Renal cortex interstitium (tissue), 11 donors: ENCODE measurements around the gene BDKRB1. TPM values are rescaled to one million over a fixed set of nuclear protein-coding genes. Genes with fewer than 3 reads are reported as not detected.

Experiments used
- DNase-seq, 11 donors: peaks; one replicate each; pipeline ENCODE4 v3.0.0-alpha.2; 2013; ENCODE audit warnings: low read depth in 9 of 11, low spot score in 4 of 11; ENCODE audit errors: extremely low read depth in 1 of 11
- polyA plus RNA-seq, 3 donors: library from polyadenylated mRNA; unstranded; fragments of 120-200 nt; gene quantifications; one replicate each; pipeline ENCODE4 v1.2.1, GENCODE V29; 2013; ENCODE audit not compliant: insufficient read length in 3 of 3

Gene BDKRB1
- polyA plus RNA-seq, 3 donors = 0.23 to 1.0 (median 0.52) TPM

DNA sequence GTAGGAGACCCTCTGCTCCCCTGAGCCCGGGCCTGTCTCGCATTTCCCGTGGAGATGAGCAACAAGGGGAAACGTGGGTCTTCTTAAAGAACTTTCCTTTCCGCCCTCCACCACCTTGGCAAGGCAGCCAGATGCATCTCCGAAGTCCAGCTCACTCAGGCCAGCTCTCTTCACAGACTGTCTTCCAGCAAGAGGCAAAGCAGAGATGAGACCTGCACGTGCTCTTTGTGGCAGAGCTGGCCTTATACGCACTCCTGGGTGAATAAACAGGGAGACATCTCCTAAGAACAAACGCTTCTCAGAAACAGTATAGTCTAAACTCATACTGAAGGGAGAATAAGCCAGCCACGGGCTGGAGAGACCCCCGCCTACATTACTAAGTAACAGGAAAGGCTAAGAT lies 1.3 kb upstream of the BDKRB1 start:
- DNase-seq = no peak

DNA sequence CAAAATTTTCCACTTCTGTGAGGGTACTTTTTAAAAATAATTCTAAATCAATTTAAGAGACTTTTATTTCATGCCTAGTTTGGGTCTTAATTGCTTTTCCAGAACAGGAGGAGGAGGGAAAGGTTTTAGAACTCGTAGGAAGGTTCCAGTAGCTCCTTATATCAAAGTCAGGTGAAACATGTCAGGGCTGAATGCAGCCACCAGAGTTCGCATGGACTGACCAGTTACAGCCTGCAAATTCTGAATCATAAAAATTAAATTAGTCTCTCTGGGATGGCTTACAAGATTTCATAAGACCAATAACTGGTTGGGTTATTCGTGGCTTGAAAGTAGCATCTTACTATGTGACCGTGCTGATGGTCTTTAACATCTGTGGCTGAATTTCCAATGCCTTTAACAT lies 397 bp downstream of the BDKRB1 start:
- DNase-seq = no peak

- DNase-seq = no peak
Observed at GRCh38 chr14:96257056-96257455, 1.0 kb downstream of the BDKRB1 start.

- DNase-seq = no peak
Observed at GRCh38 chr14:96257900-96258299, 1.9 kb downstream of the BDKRB1 start.

- no peak for DNase-seq
Observed at GRCh38 chr14:96260341-96260821, 4.4 kb downstream of the BDKRB1 start.

DNA sequence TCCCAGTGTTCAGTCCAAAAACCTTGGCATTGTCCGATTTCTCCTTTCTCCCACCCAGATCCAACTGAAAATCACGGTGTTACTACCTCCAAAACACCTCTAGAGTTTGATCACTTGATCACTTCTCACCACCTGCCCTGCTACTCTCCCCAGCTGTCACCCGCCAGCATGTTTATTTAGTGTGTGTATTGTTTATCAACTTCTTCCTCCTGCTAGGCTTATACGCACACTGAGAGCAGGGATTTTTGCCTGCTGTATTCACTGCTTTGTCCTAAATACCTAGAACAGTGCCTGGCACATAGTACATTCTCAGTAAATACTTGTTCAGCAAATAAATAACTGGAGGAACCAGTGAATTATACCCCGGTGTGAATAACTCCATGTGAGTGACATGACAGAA lies 5.0 kb downstream of the BDKRB1 start:
- DNase-seq = no peak

GRCh38 chr14:96261772-96262655 lies 6.0 kb downstream of the BDKRB1 start:
- no peak for DNase-seq

GRCh38 chr14:96263347-96264199 lies 7.6 kb downstream of the BDKRB1 start:
- no peak for DNase-seq

DNA sequence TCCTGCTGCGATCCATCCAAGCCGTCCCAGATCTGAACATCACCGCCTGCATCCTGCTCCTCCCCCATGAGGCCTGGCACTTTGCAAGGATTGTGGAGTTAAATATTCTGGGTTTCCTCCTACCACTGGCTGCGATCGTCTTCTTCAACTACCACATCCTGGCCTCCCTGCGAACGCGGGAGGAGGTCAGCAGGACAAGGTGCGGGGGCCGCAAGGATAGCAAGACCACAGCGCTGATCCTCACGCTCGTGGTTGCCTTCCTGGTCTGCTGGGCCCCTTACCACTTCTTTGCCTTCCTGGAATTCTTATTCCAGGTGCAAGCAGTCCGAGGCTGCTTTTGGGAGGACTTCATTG lies 8.2 kb downstream of the BDKRB1 start:
- DNase-seq = no peak

- DNase-seq = no peak
Observed at GRCh38 chr14:96264853-96265252, 8.8 kb downstream of the BDKRB1 start.

- no peak for DNase-seq
Observed at GRCh38 chr14:96265383-96266095, 9.5 kb downstream of the BDKRB1 start.

- no peak for DNase-seq
Observed at GRCh38 chr14:96267336-96267735, 11.3 kb downstream of the BDKRB1 start.

GRCh38 chr14:96267916-96268315 lies 11.9 kb downstream of the BDKRB1 start:
- no peak for DNase-seq

DNA sequence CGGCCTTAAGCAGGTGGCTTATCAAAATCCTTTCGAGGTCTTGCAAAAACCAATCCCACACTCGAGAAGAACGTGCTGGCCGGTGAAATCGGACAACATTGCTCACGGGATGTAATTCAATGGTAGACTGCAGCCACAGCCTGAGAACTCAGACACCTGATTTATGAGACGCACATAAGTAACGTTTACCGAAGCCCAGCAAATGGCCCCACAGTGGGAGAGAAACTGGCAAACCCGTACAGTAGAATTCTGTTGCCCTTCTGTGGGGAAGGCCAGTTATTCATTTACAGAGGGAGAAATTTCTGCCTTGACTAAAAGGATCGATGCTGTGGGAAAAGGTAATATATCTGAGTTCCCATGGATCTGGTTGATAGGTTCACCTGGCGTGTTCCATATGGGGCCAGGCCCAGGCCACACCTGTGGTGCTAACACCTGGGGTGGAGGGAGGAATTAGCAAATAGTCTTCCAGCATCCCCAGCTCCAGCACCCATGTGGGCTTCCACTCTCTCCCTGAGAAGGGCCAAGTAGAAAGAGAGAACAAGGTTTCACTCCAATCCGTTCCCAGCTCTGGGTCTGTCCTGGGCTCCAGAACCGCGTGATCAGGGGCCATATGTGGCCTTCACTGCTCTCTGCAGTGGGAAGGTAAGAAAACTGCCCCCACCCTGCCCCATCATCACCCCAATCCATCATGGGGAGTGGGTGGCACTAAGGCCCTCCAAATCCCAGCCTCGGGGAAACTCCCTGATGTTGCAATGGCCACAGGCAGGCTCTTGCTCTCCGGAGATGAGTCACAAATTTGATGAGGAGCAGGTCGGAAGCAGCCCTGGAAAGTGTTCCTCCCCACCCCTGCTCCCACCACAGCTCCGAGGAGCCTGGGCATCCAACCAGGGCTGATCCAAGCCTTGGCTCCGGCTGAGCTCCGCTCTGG lies 12.7 kb downstream of the BDKRB1 start:
- DNase-seq = peak in 2 of 11 donors; percentile 31 to 36

- no peak for DNase-seq
Observed at GRCh38 chr14:96269359-96269710, 13.3 kb downstream of the BDKRB1 start.

- DNase-seq = no peak
Observed at GRCh38 chr14:96270565-96271420, 14.8 kb downstream of the BDKRB1 start.

DNA sequence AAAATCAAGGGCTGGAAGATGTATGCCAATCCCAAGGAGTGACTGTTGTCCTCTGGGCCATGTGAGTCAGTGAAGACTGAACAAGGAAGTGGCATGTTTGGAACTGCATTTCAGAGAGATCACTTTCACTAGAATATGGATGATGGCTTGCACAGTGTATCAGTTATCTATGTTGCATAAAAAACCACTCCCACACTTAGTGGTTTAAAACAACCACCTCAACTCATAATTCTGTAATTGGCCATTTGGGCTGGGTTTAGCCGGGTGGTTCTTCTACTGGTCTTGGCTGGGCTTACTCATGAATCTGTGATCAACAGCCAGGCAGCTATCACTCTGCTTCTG lies 15.4 kb downstream of the BDKRB1 start:
- no peak for DNase-seq
